Measurements from ENCODE around the gene CRIM1.
"Not testable (repeated sequence)": the region's sequence is repeated elsewhere in the genome, so short reads cannot be mapped to it uniquely, and the experiment has no call there.

CRIM1 gene, protein sequence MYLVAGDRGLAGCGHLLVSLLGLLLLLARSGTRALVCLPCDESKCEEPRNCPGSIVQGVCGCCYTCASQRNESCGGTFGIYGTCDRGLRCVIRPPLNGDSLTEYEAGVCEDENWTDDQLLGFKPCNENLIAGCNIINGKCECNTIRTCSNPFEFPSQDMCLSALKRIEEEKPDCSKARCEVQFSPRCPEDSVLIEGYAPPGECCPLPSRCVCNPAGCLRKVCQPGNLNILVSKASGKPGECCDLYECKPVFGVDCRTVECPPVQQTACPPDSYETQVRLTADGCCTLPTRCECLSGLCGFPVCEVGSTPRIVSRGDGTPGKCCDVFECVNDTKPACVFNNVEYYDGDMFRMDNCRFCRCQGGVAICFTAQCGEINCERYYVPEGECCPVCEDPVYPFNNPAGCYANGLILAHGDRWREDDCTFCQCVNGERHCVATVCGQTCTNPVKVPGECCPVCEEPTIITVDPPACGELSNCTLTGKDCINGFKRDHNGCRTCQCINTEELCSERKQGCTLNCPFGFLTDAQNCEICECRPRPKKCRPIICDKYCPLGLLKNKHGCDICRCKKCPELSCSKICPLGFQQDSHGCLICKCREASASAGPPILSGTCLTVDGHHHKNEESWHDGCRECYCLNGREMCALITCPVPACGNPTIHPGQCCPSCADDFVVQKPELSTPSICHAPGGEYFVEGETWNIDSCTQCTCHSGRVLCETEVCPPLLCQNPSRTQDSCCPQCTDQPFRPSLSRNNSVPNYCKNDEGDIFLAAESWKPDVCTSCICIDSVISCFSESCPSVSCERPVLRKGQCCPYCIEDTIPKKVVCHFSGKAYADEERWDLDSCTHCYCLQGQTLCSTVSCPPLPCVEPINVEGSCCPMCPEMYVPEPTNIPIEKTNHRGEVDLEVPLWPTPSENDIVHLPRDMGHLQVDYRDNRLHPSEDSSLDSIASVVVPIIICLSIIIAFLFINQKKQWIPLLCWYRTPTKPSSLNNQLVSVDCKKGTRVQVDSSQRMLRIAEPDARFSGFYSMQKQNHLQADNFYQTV

DNA sequence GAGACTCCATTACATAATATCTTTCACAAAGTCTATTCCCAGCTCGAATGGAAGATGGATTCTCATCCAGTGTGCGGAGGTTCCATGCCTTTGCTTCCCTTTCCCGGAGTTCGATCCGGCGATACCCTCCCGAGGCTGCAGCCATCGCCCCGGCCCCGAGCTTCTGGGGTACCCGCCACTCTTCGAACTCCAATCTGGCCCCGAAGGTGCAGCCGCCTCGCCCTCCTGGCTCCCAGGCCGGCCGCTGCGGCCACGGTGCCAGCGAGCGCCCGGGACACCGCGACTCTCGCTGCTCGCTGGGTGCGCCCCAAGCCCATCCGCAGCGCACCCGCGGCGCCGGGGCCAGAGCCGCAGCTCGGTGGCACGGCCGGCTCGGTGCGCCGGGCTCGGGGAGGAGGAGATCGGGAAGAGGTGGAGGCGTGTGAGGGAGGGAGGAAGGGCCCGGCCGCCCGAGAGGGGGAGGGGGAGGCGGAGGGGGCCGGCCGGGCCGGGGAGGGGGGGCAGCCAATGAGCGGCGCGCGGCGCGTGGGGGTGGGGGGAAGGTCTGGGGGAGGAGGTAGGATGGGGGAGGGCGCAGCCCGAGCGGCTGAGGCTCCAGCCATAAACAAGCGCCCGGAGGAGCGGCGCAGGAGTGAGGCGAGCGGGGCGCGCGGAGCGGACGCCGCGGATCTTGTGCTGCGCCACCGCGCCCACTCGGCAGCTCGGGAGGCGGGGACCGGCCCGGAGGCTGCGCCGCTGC, at the start of gene CRIM1:
Gene CRIM1 (plus strand): TSS at position 628 of the 739 bp plus-strand sequence. CDS start 515 bp downstream, outside the sequence.
- peak; percentile 54 for ATAC-seq

DNA sequence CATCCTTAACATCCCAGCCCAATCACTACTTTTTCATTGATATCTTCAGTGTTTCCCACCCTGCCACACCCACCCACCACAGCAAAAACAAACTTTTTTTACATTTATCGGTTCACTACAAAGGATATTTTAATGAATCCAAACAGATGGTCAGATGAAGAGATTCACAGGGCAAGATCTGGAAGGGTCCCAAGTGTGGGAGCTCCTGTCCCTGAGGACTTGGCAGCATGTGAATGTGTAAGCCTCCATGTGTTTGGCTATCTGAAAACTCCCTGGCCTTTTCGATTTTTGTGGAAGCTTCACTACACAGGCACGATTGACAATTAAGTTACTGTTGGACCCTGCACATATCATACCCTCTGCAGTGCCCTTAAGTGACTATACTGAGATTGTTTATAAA, 48.1 kb upstream of the CRIM1 start:
- ATAC-seq = no peak
- TF ChIP-seq ESRRG (CRISPR knock-in tag; IDR thresholded peaks at IDR 0.05) = no peak
- TF ChIP-seq ARNTL (CRISPR knock-in tag; IDR thresholded peaks at IDR 0.05; ENCODE audit: borderline replicate concordance, low read depth) = no peak
- TF ChIP-seq, protein P1, sequence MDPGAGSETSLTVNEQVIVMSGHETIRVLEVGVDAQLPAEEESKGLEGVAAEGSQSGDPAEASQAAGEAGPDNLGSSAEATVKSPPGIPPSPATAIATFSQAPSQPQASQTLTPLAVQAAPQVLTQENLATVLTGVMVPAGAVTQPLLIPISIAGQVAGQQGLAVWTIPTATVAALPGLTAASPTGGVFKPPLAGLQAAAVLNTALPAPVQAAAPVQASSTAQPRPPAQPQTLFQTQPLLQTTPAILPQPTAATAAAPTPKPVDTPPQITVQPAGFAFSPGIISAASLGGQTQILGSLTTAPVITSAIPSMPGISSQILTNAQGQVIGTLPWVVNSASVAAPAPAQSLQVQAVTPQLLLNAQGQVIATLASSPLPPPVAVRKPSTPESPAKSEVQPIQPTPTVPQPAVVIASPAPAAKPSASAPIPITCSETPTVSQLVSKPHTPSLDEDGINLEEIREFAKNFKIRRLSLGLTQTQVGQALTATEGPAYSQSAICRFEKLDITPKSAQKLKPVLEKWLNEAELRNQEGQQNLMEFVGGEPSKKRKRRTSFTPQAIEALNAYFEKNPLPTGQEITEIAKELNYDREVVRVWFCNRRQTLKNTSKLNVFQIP (CRISPR knock-in tag; IDR thresholded peaks at IDR 0.05; ENCODE audit: borderline replicate concordance, low read depth) = no peak
- TF ChIP-seq CSDC2 (CRISPR knock-in tag; IDR thresholded peaks at IDR 0.05) = no peak
- no peak for TF ChIP-seq OSR1 (CRISPR knock-in tag; IDR thresholded peaks at IDR 0.05)
- TF ChIP-seq, protein P2, sequence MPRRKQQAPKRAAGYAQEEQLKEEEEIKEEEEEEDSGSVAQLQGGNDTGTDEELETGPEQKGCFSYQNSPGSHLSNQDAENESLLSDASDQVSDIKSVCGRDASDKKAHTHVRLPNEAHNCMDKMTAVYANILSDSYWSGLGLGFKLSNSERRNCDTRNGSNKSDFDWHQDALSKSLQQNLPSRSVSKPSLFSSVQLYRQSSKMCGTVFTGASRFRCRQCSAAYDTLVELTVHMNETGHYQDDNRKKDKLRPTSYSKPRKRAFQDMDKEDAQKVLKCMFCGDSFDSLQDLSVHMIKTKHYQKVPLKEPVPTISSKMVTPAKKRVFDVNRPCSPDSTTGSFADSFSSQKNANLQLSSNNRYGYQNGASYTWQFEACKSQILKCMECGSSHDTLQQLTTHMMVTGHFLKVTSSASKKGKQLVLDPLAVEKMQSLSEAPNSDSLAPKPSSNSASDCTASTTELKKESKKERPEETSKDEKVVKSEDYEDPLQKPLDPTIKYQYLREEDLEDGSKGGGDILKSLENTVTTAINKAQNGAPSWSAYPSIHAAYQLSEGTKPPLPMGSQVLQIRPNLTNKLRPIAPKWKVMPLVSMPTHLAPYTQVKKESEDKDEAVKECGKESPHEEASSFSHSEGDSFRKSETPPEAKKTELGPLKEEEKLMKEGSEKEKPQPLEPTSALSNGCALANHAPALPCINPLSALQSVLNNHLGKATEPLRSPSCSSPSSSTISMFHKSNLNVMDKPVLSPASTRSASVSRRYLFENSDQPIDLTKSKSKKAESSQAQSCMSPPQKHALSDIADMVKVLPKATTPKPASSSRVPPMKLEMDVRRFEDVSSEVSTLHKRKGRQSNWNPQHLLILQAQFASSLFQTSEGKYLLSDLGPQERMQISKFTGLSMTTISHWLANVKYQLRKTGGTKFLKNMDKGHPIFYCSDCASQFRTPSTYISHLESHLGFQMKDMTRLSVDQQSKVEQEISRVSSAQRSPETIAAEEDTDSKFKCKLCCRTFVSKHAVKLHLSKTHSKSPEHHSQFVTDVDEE (CRISPR knock-in tag; IDR thresholded peaks at IDR 0.05) = no peak
- TF ChIP-seq TCF4 (CRISPR knock-in tag; IDR thresholded peaks at IDR 0.05; ENCODE audit: borderline replicate concordance) = no peak
- TF ChIP-seq TOX (CRISPR knock-in tag; IDR thresholded peaks at IDR 0.05; ENCODE audit: borderline replicate concordance) = no peak
- TF ChIP-seq, protein P3, sequence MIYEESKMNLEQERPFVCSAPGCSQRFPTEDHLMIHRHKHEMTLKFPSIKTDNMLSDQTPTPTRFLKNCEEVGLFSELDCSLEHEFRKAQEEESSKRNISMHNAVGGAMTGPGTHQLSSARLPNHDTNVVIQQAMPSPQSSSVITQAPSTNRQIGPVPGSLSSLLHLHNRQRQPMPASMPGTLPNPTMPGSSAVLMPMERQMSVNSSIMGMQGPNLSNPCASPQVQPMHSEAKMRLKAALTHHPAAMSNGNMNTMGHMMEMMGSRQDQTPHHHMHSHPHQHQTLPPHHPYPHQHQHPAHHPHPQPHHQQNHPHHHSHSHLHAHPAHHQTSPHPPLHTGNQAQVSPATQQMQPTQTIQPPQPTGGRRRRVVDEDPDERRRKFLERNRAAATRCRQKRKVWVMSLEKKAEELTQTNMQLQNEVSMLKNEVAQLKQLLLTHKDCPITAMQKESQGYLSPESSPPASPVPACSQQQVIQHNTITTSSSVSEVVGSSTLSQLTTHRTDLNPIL (CRISPR knock-in tag; IDR thresholded peaks at IDR 0.05; ENCODE audit: low read depth) = no peak
- TF ChIP-seq, protein P4, sequence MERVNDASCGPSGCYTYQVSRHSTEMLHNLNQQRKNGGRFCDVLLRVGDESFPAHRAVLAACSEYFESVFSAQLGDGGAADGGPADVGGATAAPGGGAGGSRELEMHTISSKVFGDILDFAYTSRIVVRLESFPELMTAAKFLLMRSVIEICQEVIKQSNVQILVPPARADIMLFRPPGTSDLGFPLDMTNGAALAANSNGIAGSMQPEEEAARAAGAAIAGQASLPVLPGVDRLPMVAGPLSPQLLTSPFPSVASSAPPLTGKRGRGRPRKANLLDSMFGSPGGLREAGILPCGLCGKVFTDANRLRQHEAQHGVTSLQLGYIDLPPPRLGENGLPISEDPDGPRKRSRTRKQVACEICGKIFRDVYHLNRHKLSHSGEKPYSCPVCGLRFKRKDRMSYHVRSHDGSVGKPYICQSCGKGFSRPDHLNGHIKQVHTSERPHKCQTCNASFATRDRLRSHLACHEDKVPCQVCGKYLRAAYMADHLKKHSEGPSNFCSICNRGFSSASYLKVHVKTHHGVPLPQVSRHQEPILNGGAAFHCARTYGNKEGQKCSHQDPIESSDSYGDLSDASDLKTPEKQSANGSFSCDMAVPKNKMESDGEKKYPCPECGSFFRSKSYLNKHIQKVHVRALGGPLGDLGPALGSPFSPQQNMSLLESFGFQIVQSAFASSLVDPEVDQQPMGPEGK (CRISPR knock-in tag; IDR thresholded peaks at IDR 0.05; ENCODE audit: borderline replicate concordance) = no peak
- TF ChIP-seq, protein P5, sequence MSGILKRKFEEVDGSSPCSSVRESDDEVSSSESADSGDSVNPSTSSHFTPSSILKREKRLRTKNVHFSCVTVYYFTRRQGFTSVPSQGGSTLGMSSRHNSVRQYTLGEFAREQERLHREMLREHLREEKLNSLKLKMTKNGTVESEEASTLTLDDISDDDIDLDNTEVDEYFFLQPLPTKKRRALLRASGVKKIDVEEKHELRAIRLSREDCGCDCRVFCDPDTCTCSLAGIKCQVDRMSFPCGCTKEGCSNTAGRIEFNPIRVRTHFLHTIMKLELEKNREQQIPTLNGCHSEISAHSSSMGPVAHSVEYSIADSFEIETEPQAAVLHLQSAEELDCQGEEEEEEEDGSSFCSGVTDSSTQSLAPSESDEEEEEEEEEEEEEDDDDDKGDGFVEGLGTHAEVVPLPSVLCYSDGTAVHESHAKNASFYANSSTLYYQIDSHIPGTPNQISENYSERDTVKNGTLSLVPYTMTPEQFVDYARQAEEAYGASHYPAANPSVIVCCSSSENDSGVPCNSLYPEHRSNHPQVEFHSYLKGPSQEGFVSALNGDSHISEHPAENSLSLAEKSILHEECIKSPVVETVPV (CRISPR knock-in tag; IDR thresholded peaks at IDR 0.05) = no peak
- no peak for TF ChIP-seq ZNF565 (CRISPR knock-in tag; conservative IDR thresholded peaks at IDR 0.05; ENCODE audit: low read depth)

More for the DNA sequence above, at the start of gene CRIM1:
- TF ChIP-seq ISL1 (CRISPR knock-in tag; IDR thresholded peaks at IDR 0.05) = no peak
- no peak for TF ChIP-seq SNAI2 (CRISPR knock-in tag; IDR thresholded peaks at IDR 0.05)
- no peak for TF ChIP-seq PPARA (CRISPR knock-in tag; IDR thresholded peaks at IDR 0.05; ENCODE audit: borderline replicate concordance)
- TF ChIP-seq, protein P5 (CRISPR knock-in tag; IDR thresholded peaks at IDR 0.05) = no peak
- TF ChIP-seq, protein P3 (CRISPR knock-in tag; IDR thresholded peaks at IDR 0.05; ENCODE audit: low read depth) = no peak
- no peak for TF ChIP-seq RARB (CRISPR knock-in tag; IDR thresholded peaks at IDR 0.05)
- TF ChIP-seq ZNF70 (CRISPR knock-in tag; IDR thresholded peaks at IDR 0.05) = no peak

DNA sequence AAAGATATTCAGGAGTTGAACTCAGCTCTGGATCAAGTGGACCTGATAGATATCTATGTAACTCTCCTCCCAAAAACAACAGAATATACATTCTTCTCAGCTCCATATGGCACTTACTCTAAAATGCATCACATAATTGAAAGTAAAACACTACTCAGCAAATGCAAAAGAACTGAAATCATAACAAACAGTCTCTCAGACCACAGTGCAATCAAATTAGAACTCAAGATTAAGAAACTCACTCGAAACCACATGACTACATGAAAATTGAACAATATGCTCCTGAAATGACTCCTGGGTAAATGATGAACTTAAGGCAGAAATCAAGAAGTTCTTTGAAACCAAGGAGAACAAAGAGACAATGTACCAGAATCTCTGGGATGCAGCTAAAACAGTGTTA, 45.1 kb upstream of the CRIM1 start:
- ATAC-seq = not testable (repeated sequence)
